CD4-positive, alpha-beta T cell treated with Interleukin-6 at 100 ng/mL for 8 hours (primary cell): ENCODE data around the gene MASP2.

Experiments
- DNase-seq: peaks from one replicate; pipeline ENCODE4 v3.0.0-alpha.2; 2020; ENCODE audit warnings: mixed read lengths, low spot score

Gene MASP2

DNA sequence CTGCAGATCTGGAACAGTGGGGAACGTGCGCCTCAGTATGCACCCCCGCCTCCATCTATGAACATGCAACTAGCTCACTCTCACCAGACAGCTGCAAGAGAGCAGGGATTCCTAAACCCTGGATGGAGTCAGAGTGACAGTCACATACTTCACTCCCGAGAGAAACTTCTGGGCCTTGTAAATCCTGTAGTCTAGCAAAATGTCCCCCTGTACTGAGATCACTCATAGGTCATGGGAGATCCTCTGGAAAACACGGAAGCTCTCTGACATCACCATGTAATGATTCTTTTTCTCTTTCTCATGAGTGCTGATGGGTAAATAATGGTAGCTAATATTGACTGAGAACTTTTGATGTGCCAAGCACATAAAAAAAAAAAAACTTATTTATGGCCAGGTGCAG lies 57.9 kb downstream of the MASP2 start:
- no peak for DNase-seq

DNA sequence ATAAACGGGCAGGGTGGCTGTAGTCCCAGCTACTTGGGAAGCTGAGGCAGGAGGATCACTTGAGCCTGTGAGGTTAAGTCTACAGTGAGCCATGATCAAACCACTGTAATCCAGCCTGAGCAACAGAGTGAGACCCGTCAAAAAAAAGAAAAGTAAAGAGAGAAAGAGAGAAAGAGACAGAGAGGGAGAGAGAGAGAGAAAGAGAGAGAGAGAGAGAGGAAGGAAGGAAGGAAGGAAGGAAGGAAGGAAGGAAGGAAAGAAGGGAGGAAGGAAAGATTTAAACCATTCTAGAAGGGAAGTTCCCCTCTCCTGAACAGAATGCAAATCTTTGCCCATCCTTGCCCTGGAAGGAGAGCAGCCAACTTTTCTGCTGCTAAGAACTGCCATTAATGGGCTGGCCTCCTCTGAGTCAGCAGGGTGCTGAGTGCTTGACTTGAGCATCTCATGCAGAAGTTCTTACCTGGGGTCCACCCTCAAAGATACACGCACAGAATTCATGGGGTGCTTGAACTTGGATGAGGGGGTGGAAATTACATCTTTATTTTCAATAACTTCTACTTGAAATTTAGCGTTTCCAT lies 59.1 kb downstream of the MASP2 start:
- DNase-seq = no peak

GRCh38 chr1:10986525-10986890 lies 60.5 kb downstream of the MASP2 start:
- DNase-seq = no peak

GRCh38 chr1:10980841-10981727 lies 66.0 kb downstream of the MASP2 start:
- DNase-seq = no peak

DNA sequence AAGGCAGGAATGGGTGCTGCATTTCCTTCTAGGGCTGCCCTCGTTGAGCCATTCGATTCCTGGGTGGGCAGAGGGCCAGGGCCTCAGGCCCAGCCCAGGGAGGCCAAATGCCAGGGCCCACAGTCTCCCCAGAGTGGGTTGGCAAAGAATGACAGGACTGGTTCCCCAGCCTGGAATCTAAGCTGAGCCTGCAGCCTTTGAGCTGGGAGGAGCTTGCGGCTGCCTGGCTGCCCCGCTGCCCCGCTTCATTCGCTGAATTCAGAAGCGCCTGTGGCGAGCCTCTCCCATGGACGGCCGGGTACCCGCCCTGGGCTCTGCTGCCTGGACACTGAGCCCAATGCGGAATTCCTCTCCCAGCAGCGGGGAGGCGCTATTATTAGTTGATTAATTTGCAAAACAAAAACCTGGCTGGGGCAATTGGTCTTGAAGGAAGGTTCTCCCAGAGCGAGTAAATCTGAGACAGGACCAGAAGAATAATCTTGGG lies 66.9 kb downstream of the MASP2 start:
- no peak for DNase-seq

- DNase-seq = no peak
Observed at GRCh38 chr1:10979483-10979920, 67.5 kb downstream of the MASP2 start.

DNA sequence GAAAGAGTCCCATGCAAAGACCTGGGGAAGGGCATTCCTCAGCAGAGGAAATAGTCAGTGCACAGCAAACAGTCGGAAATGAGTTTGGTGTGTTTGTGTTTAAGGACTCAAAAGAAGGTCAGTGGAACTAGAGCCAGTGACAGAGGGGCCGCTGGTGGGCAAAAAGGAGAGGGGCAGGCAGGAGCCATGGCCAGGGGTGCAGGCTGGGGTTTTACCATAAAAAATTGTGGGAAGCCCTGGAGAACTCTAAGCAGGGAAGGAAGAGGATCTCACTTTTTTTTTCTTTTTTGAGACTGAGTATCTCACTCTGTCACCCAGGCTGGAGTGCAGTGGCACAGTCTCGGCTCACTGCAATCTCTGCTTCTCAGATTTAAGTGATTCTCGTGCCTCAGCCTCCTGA lies 68.3 kb downstream of the MASP2 start:
- DNase-seq = no peak
